ENCODE results near the gene MAPK7. TPM values are rescaled to one million over a fixed set of nuclear protein-coding genes. Genes with fewer than 3 reads are reported as not detected.
A peak's percentile ranks its signal among the peaks of the same experiment; 100 is the strongest.

MAPK7 gene
- total RNA-seq, 4 donors from 2014 or later, result 15.3 to 112 (median 48.3) TPM

DNA sequence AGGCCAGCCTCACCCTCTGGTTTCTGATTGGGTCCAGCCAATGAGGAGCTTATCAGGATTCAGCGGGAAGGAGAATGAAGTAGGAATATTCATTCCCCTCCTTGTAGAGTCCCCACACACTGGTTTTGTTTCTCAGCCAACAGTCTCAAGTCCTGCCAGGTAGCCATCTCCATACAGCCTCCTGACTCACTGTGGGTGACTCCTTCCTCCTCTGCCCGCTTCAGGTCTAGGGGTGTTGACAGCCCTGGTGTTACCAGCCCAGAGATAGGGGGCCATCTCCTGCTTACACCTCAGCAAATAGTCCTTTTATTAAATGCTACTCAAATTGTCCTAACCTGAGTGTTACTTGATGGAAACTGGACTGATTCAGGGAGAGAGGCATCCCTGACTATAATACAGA lies 12.7 kb downstream of the MAPK7 start:
- Histone ChIP-seq H3K27me3 (no peaks in the 10 kb centered on the region), H3K4me1 (peaks cover 22 to 36% (median 23%) of the 10 kb centered on the region in 4 donors), H3K9me3 (no peaks in the 10 kb centered on the region), H3K4me3 (no peak overlapping the region), H3K27ac (no peak overlapping the region), H3K36me3 (no peaks in the 10 kb centered on the region)
- TF ChIP-seq POLR2AphosphoS5 (IDR thresholded peaks at IDR 0.05) (no peak), POLR2A (IDR thresholded peaks at IDR 0.05) (no peak), EP300 (IDR thresholded peaks at IDR 0.05; ENCODE audit: low read depth) (no peak)
- TF ChIP-seq, protein P1, sequence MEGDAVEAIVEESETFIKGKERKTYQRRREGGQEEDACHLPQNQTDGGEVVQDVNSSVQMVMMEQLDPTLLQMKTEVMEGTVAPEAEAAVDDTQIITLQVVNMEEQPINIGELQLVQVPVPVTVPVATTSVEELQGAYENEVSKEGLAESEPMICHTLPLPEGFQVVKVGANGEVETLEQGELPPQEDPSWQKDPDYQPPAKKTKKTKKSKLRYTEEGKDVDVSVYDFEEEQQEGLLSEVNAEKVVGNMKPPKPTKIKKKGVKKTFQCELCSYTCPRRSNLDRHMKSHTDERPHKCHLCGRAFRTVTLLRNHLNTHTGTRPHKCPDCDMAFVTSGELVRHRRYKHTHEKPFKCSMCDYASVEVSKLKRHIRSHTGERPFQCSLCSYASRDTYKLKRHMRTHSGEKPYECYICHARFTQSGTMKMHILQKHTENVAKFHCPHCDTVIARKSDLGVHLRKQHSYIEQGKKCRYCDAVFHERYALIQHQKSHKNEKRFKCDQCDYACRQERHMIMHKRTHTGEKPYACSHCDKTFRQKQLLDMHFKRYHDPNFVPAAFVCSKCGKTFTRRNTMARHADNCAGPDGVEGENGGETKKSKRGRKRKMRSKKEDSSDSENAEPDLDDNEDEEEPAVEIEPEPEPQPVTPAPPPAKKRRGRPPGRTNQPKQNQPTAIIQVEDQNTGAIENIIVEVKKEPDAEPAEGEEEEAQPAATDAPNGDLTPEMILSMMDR (IDR thresholded peaks at IDR 0.05), result no peak
- intact Hi-C loops (cut with DNase I; ENCODE audit: low total_unique reads), result no loop called here
- WGBS, 2 donors (ENCODE audit: low coverage in 1 of 2), result 95% methylated on average over 2 of the region's 2 CpGs; no CpG with 5 or more reads in 1 of the 2 donors
- no peak for DNase-seq
- in situ Hi-C loops (cut with MboI; ENCODE audit: low pct_ligation_motif_present in 1 of 4, low pct_unique_long_range_greater_than_20kb in 1 of 4, low sequenced_read_pairs in 3 of 4), result no loop called here

DNA sequence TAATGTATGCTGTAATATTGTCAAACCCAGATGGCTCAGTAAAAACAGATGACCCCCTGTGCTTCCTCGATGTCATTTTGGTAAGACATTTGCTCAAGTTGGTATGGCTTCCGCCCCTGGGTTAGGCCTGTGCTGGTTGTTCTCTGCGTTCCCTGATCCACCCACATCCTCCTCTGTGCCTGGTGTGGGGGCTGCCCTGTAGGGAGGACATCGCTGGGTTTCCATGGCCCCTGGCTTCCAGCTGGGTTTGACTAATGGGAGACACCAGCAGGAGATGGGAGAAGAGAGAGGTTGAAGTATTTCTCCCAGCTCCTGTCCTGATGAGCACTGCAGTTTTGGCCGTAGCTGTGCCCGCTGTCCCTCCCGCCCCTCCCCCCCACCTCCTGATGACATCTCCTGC lies 13.1 kb downstream of the MAPK7 start:
- no peaks in the 10 kb centered on the region for H3K36me3 ChIP-seq
- H3K4me1 ChIP-seq, result peaks cover 18 to 32% (median 19%) of the 10 kb centered on the region in 4 donors
- intact Hi-C loops (cut with DNase I; ENCODE audit: low total_unique reads), result no loop called here
- WGBS, 2 donors (ENCODE audit: low coverage in 1 of 2), result 83% methylated on average over 1 to 7 of the region's 7 CpGs
- no peaks in the 10 kb centered on the region for H3K9me3 ChIP-seq
- in situ Hi-C loops (cut with MboI; ENCODE audit: low pct_ligation_motif_present in 1 of 4, low pct_unique_long_range_greater_than_20kb in 1 of 4, low sequenced_read_pairs in 3 of 4), result no loop called here
- DNase-seq, result no peak
- H3K27ac ChIP-seq, result no peak overlapping the region
- no peak overlapping the region for H3K4me3 ChIP-seq
- TF ChIP-seq EP300 (IDR thresholded peaks at IDR 0.05; ENCODE audit: low read depth), result no peak
- TF ChIP-seq, protein P1 (IDR thresholded peaks at IDR 0.05), result no peak
- TF ChIP-seq POLR2AphosphoS5 (IDR thresholded peaks at IDR 0.05), result no peak
- TF ChIP-seq POLR2A (IDR thresholded peaks at IDR 0.05), result no peak
- no peaks in the 10 kb centered on the region for H3K27me3 ChIP-seq

DNA sequence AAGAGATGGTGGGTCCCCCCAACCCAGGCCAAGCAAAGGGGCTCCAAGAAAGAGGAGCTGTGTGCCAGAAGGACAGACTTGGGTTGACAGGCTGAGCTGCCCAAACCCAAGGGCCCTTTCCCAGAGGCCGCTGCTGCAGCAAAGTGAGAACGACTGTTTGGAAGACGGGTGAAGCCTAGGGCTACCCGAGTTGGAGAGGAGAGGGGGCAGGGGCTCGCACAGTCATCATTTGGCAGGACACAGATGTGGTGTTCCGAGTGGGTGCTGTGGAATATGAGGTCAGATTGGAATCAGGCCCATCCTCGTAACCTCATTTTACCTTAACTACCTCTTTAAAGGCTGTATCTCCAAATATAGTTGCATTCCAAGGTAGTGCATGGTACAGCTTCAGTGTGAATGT lies 14.0 kb downstream of the MAPK7 start:
- Histone ChIP-seq H3K27ac (peak overlapping the region in 3 of 4 donors; percentile 24 to 63 (median 29)), H3K4me1 (peaks cover 16 to 27% (median 18%) of the 10 kb centered on the region in 4 donors), H3K4me3 (no peak overlapping the region), H3K27me3 (no peaks in the 10 kb centered on the region), H3K9me3 (no peaks in the 10 kb centered on the region), H3K36me3 (no peaks in the 10 kb centered on the region)
- intact Hi-C loops (cut with DNase I; ENCODE audit: low total_unique reads), result no loop called here
- in situ Hi-C loops (cut with MboI; ENCODE audit: low pct_ligation_motif_present in 1 of 4, low pct_unique_long_range_greater_than_20kb in 1 of 4, low sequenced_read_pairs in 3 of 4), result no loop called here
- DNase-seq, result no peak
- WGBS, 2 donors (ENCODE audit: low coverage in 1 of 2), result 84% methylated on average over 7 of the region's 7 CpGs; no CpG with 5 or more reads in 1 of the 2 donors
- TF ChIP-seq POLR2AphosphoS5 (IDR thresholded peaks at IDR 0.05) (peak in 1 of 3 donors; percentile 33), POLR2A (IDR thresholded peaks at IDR 0.05) (no peak)
- TF ChIP-seq, protein P1 (IDR thresholded peaks at IDR 0.05), result no peak

DNA sequence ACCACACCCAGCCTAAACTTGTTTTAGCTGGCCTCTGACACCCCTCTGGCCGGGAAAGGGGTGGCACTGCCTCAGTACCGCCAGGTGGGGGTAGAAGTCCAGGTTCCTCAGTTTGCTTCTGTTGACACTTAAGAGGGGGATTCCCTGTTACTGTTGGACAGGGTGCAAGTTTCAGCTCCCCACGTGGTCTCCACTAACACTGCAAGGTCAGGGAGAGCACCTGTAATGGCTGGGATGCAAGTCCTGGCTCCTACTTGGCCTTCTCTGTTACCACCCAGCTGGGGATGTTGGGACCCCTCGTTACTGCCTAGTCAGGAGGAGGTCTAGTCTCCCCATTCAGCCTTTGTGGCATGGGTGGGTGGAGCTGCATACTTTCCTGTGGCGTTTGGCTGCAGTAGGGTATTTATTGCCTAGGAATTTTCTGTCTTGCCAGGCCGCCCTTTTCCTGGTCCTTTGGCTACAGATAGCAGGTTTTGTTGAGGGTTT lies 19.3 kb downstream of the MAPK7 start:
- in situ Hi-C loops (cut with MboI; ENCODE audit: low pct_ligation_motif_present in 1 of 4, low pct_unique_long_range_greater_than_20kb in 1 of 4, low sequenced_read_pairs in 3 of 4), result no loop called here
- no peaks in the 10 kb centered on the region for H3K9me3 ChIP-seq
- WGBS, 2 donors (ENCODE audit: low coverage in 1 of 2), result 37% methylated on average over 6 of the region's 6 CpGs; no CpG with 5 or more reads in 1 of the 2 donors

More for the DNA sequence above, 19.3 kb downstream of the MAPK7 start:
- TF ChIP-seq EP300 (IDR thresholded peaks at IDR 0.05; ENCODE audit: low read depth) (no peak), POLR2A (IDR thresholded peaks at IDR 0.05) (no peak), POLR2AphosphoS5 (IDR thresholded peaks at IDR 0.05) (no peak)
- TF ChIP-seq, protein P1 (IDR thresholded peaks at IDR 0.05), result peak in 4 of 5 experiments; percentile 30 to 74 (median 42)
- Histone ChIP-seq H3K27me3 (no peaks in the 10 kb centered on the region), H3K27ac (peak overlapping the region; percentile 78 to 90 (median 84)), H3K4me3 (no peak overlapping the region), H3K4me1 (peaks cover 27 to 54% (median 36%) of the 10 kb centered on the region in 4 donors), H3K36me3 (no peaks in the 10 kb centered on the region)
- peak; percentile 57 for DNase-seq
- intact Hi-C loops (cut with DNase I; ENCODE audit: low total_unique reads), result no loop called here

All from transverse colon (tissue), 4 donors.